H9 (cell line): ENCODE data around the gene B4GALT1. TPM values are rescaled to one million over a fixed set of nuclear protein-coding genes. Genes with fewer than 3 reads are reported as not detected.

Experiments
- DNase-seq: peaks from one replicate; pipeline ENCODE4 v3.0.0-alpha.2; 2017
- H2AFZ ChIP-seq: one replicate; pipeline ENCODE4 v1.6.1; 2013; ENCODE audit warnings: mild to moderate bottlenecking, low read length, control low read depth, moderate library complexity
- H2AK5ac ChIP-seq: 2 replicates; pipeline ENCODE4 v1.6.1; 2013; ENCODE audit warnings: low read length, control low read depth, mixed read lengths; ENCODE audit not compliant: insufficient read length
- H2BK120ac ChIP-seq: one replicate; pipeline ENCODE4 v1.6.1; 2013; ENCODE audit warnings: low read depth, mild to moderate bottlenecking, low read length, control low read depth, inconsistent platforms; ENCODE audit not compliant: poor library complexity, severe bottlenecking
- H2BK12ac ChIP-seq: 2 replicates; pipeline ENCODE4 v1.6.1; 2013; ENCODE audit warnings: low read length, control low read depth, mixed read lengths, low read depth; ENCODE audit not compliant: insufficient read length
- H2BK15ac ChIP-seq: 2 replicates; pipeline ENCODE4 v1.6.1; 2013; ENCODE audit warnings: low read depth, low read length, control low read depth
- H2BK20ac ChIP-seq: one replicate; pipeline ENCODE4 v1.6.1; 2013; ENCODE audit warnings: low read depth, mild to moderate bottlenecking, low read length, control low read depth, inconsistent platforms; ENCODE audit not compliant: poor library complexity, severe bottlenecking
- H2BK5ac ChIP-seq: 2 replicates; pipeline ENCODE4 v1.6.1; 2013; ENCODE audit warnings: low read length, control low read depth, mixed read lengths; ENCODE audit not compliant: insufficient read length
- H3K14ac ChIP-seq: 2 replicates; pipeline ENCODE4 v1.6.1; 2013; ENCODE audit warnings: low read length, control low read depth; ENCODE audit not compliant: insufficient read depth
- H3K18ac ChIP-seq: 2 replicates; pipeline ENCODE4 v1.6.1; 2013; ENCODE audit warnings: low read depth, mild to moderate bottlenecking, mixed read lengths, low read length, control low read depth; ENCODE audit not compliant: insufficient read length
- H3K23ac ChIP-seq: 2 replicates; pipeline ENCODE4 v1.6.1; 2013; ENCODE audit warnings: low read length, control low read depth, mixed read lengths, low read depth; ENCODE audit not compliant: insufficient read length
- H3K23me2 ChIP-seq: 2 replicates; pipeline ENCODE4 v1.6.1; 2013; ENCODE audit warnings: low read depth, mild to moderate bottlenecking, mixed read lengths, low read length, control low read depth; ENCODE audit not compliant: insufficient read length, poor library complexity, severe bottlenecking
- H3K27ac ChIP-seq: 2 replicates; pipeline ENCODE4 v1.5.1; 2013; ENCODE audit warnings: low read length, control low read depth, mixed read lengths, low read depth; ENCODE audit not compliant: insufficient read length
- H3K27me3 ChIP-seq: 2 replicates; pipeline ENCODE4 v1.6.1; 2013; ENCODE audit warnings: low read length, control low read depth, inconsistent platforms; ENCODE audit not compliant: insufficient read depth
- H3K4ac ChIP-seq: 2 replicates; pipeline ENCODE4 v1.6.1; 2013; ENCODE audit warnings: low read depth, mild to moderate bottlenecking, control low read depth, inconsistent platforms, low read length, moderate library complexity
- H3K4me1 ChIP-seq: 2 replicates; pipeline ENCODE4 v1.6.1; 2013; ENCODE audit warnings: low read length, control low read depth, inconsistent platforms; ENCODE audit not compliant: insufficient read depth
- H3K4me2 ChIP-seq: 2 replicates; pipeline ENCODE4 v1.6.1; 2013; ENCODE audit warnings: low read length, control low read depth, mixed read lengths; ENCODE audit not compliant: insufficient read length, insufficient read depth
- H3K56ac ChIP-seq: 2 replicates; pipeline ENCODE4 v1.6.1; 2013; ENCODE audit warnings: low read depth, mild to moderate bottlenecking, mixed read lengths, low read length, control low read depth; ENCODE audit not compliant: insufficient read length
- H3K79me1 ChIP-seq: 2 replicates; pipeline ENCODE4 v1.6.1; 2013; ENCODE audit warnings: low read depth, mild to moderate bottlenecking, moderate library complexity, low read length, control low read depth, inconsistent platforms; ENCODE audit not compliant: insufficient read depth, poor library complexity, severe bottlenecking
- H3K79me2 ChIP-seq: 2 replicates; pipeline ENCODE4 v1.6.1; 2013; ENCODE audit warnings: low read length, control low read depth, inconsistent platforms; ENCODE audit not compliant: insufficient read depth
- H3K9ac ChIP-seq: 2 replicates; pipeline ENCODE4 v1.6.1; 2013; ENCODE audit warnings: low read length, control low read depth, mixed read lengths; ENCODE audit not compliant: insufficient read length; ENCODE audit errors: extremely low read depth
- H3K9me3 ChIP-seq: one replicate; pipeline ENCODE4 v1.6.1; 2013; ENCODE audit warnings: low read depth, low read length, inconsistent platforms; ENCODE audit not compliant: control insufficient read depth
- H3T11ph ChIP-seq: one replicate; pipeline ENCODE4 v1.6.1; 2013; ENCODE audit warnings: mild to moderate bottlenecking, low read length, control low read depth, inconsistent platforms
- H4K20me1 ChIP-seq: one replicate; pipeline ENCODE4 v1.6.1; 2013; ENCODE audit not compliant: control insufficient read depth, insufficient read length, insufficient read depth
- H4K5ac ChIP-seq: 2 replicates; pipeline ENCODE4 v1.6.1; 2013; ENCODE audit warnings: low read depth, mild to moderate bottlenecking, mixed read lengths, low read length, control low read depth; ENCODE audit not compliant: insufficient read length
- H4K8ac ChIP-seq: replicated peaks from 2 replicates; pipeline ENCODE4 v1.6.1; 2013; ENCODE audit warnings: low read length, control low read depth, mixed read lengths, low read depth; ENCODE audit not compliant: insufficient read length
- H4K91ac ChIP-seq: 2 replicates; pipeline ENCODE4 v1.6.1; 2013; ENCODE audit warnings: low read depth, mild to moderate bottlenecking, moderate library complexity, mixed read lengths, low read length, control low read depth; ENCODE audit not compliant: insufficient read length
- H3K27ac Mint-ChIP-seq, 3 experiments: 2 replicates in 2 of 3; 3 replicates in 1 of 3; pipeline ENCODE4 v1.8.0; 2020 to 2021; ENCODE audit warnings: mixed read lengths in 3 of 3, mild to moderate bottlenecking in 1 of 3, moderate library complexity in 1 of 3
- H3K27me3 Mint-ChIP-seq: 2 replicates; pipeline ENCODE4 v1.8.0; 2021; ENCODE audit warnings: low read depth, mild to moderate bottlenecking, moderate library complexity, mixed read lengths
- H3K36me3 Mint-ChIP-seq, 3 experiments: 2 replicates in 2 of 3; 3 replicates in 1 of 3; pipeline ENCODE4 v1.8.0; 2020 to 2021; ENCODE audit warnings: low read depth in 3 of 3, mixed read lengths in 3 of 3; ENCODE audit not compliant: insufficient read depth in 1 of 3
- H3K4me1 Mint-ChIP-seq, 2 experiments: 2 replicates each; pipeline ENCODE4 v1.8.0; 2020; ENCODE audit warnings: mixed read lengths in 2 of 2
- H3K4me3 Mint-ChIP-seq, 2 experiments: 2 replicates in 1 of 2; 3 replicates in 1 of 2; pipeline ENCODE4 v1.8.0; 2020 to 2021; ENCODE audit warnings: mild to moderate bottlenecking in 2 of 2, mixed read lengths in 2 of 2, moderate library complexity in 1 of 2
- H3K9me3 Mint-ChIP-seq, 2 experiments: 2 replicates in 1 of 2; 3 replicates in 1 of 2; pipeline ENCODE4 v1.8.0; 2020; ENCODE audit warnings: mild to moderate bottlenecking in 2 of 2, mixed read lengths in 2 of 2, moderate library complexity in 1 of 2
- WGBS: extraction: QIAGEN DNeasy Blood & Tissue Kit; methylation state at CpG from one replicate; pipeline ENCODE4 v1.1.7; 2013; ENCODE audit warnings: missing lambda C conversion rate, low lambda C conversion rate, mixed read lengths; ENCODE audit not compliant: insufficient read length; ENCODE audit errors: extremely low coverage; 5-methylcytosine and 5-hydroxymethylcytosine counted together
- total RNA-seq: library from RNA; stranded (reverse); gene quantifications from 2 replicates; pipeline ENCODE4 v1.2.1, GENCODE V29; 2021
- TF ChIP-seq, protein P1 (sequence below): fragments of 200-600 bp; sonication (generic); conservative IDR thresholded peaks from 3 replicates; pipeline ENCODE4 v1.8.0; 2021; ENCODE audit warnings: antibody characterized with exemption, mild to moderate bottlenecking

Gene B4GALT1
- total RNA-seq, 1 experiment from 2014 or later = 15.3 TPM

DNA sequence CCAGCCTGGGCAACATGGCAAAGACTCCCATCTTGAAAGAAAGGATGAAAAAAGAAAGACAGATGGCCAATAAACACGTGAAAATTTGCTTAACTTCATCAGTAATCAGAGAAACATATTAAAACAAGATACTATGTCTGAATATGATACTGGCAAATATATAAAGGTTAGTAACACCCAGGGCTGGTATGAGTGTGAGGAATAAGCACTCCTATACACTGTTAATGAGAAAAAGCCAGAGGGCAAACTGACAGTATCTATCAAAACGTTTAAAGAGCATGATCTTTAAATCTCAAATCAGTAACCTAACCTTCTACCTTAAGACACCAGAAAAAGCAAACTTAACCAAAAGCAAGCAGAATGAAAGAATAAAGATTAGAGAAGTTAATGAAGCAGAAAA lies 14.1 kb downstream of the B4GALT1 start:
- Histone ChIP-seq H3K27ac (no peak overlapping the region), H2AK5ac (no peak overlapping the region), H3K23me2 (no peaks in the 10 kb centered on the region), H2BK120ac (no peak overlapping the region), H3K23ac (no peak overlapping the region), H2BK15ac (no peak overlapping the region), H3K4ac (no peak overlapping the region), H4K5ac (no peak overlapping the region), H3K79me2 (no peaks in the 10 kb centered on the region), H3K9ac (no peak overlapping the region), H2AFZ (no peak overlapping the region), H4K91ac (no peak overlapping the region), H4K8ac (no peak overlapping the region), H2BK12ac (no peak overlapping the region), H2BK20ac (no peak overlapping the region), H3K27me3 (no peaks in the 10 kb centered on the region), H3K79me1 (no peaks in the 10 kb centered on the region), H4K20me1 (no peaks in the 10 kb centered on the region), H2BK5ac (no peak overlapping the region), H3K14ac (no peak overlapping the region), H3K4me2 (no peak overlapping the region), H3K9me3 (no peaks in the 10 kb centered on the region), H3T11ph (no peak overlapping the region), H3K18ac (no peak overlapping the region), H3K56ac (no peak overlapping the region), H3K4me1 (no peaks in the 10 kb centered on the region)
- WGBS = no CpG with 5 or more reads among the region's 2 CpGs
- Mint-ChIP-seq H3K4me1 (peaks cover 6% of the 10 kb centered on the region in 2 experiments), H3K36me3 (peaks cover 0 to 2% (median 0%) of the 10 kb centered on the region in 3 experiments; a peak in 3 of 7 replicates), H3K9me3 (no peaks in the 10 kb centered on the region; a peak in 1 of 5 replicates), H3K27me3 (no peaks in the 10 kb centered on the region; the same call in 1 of the 2 replicates), H3K27ac (peak overlapping the region in 1 of 3 experiments; percentile 19; a peak in 1 of 7 replicates), H3K4me3 (no peak overlapping the region)
- TF ChIP-seq, protein P1, sequence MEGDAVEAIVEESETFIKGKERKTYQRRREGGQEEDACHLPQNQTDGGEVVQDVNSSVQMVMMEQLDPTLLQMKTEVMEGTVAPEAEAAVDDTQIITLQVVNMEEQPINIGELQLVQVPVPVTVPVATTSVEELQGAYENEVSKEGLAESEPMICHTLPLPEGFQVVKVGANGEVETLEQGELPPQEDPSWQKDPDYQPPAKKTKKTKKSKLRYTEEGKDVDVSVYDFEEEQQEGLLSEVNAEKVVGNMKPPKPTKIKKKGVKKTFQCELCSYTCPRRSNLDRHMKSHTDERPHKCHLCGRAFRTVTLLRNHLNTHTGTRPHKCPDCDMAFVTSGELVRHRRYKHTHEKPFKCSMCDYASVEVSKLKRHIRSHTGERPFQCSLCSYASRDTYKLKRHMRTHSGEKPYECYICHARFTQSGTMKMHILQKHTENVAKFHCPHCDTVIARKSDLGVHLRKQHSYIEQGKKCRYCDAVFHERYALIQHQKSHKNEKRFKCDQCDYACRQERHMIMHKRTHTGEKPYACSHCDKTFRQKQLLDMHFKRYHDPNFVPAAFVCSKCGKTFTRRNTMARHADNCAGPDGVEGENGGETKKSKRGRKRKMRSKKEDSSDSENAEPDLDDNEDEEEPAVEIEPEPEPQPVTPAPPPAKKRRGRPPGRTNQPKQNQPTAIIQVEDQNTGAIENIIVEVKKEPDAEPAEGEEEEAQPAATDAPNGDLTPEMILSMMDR = no peak
- no peak for DNase-seq
